ENCODE data around the gene CNTNAP2. TPM values are rescaled to one million over a fixed set of nuclear protein-coding genes. Genes with fewer than 3 reads are reported as not detected.

Gene CNTNAP2
- total RNA-seq, 1 experiment from 2014 or later, result 64.5 TPM

GRCh38 chr7:146366938-146367337 is 250.3 kb downstream of the CNTNAP2 start:
- no peak overlapping the region for H4K91ac ChIP-seq (ENCODE audit: insufficient read length, low read depth, low read length)
- H3K9ac ChIP-seq (ENCODE audit: extremely low read depth, insufficient read length, low read length), result no peak overlapping the region
- H2BK120ac ChIP-seq (ENCODE audit: low read depth, low read length, poor library complexity, severe bottlenecking), result no peak overlapping the region
- no peak overlapping the region for H2BK5ac ChIP-seq (ENCODE audit: insufficient read length, low read length)
- H4K20me1 ChIP-seq (ENCODE audit: control insufficient read depth, insufficient read depth, insufficient read length), result no peaks in the 10 kb centered on the region
- WGBS (ENCODE audit: extremely low coverage, insufficient read length, low lambda C conversion rate), result no CpG with 5 or more reads among the region's 2 CpGs
- no peaks in the 10 kb centered on the region for H3K23me2 ChIP-seq (ENCODE audit: insufficient read length, low read depth, low read length, poor library complexity, severe bottlenecking)
- no peak overlapping the region for H4K5ac ChIP-seq (ENCODE audit: insufficient read length, low read depth, low read length)
- no peak overlapping the region for H3K23ac ChIP-seq (ENCODE audit: insufficient read length, low read depth, low read length)
- H3K27me3 ChIP-seq (ENCODE audit: insufficient read depth, low read length), result no peaks in the 10 kb centered on the region
- H3K4me1 ChIP-seq (ENCODE audit: insufficient read depth, low read length), result no peaks in the 10 kb centered on the region
- Mint-ChIP-seq H3K27ac (no peak overlapping the region), H3K4me3 (no peak overlapping the region), H3K36me3 (ENCODE audit: insufficient read depth in 1 of 3, low read depth in 3 of 3) (no peaks in the 10 kb centered on the region), H3K27me3 (ENCODE audit: low read depth) (no peaks in the 10 kb centered on the region), H3K9me3 (no peaks in the 10 kb centered on the region), H3K4me1 (no peaks in the 10 kb centered on the region)
- H3K4me2 ChIP-seq (ENCODE audit: insufficient read depth, insufficient read length, low read length), result no peak overlapping the region
- no peak overlapping the region for H4K8ac ChIP-seq (replicated peaks; ENCODE audit: insufficient read length, low read depth, low read length)
- H3K4ac ChIP-seq (ENCODE audit: low read depth, low read length), result no peak overlapping the region
- no peak overlapping the region for H3K27ac ChIP-seq (ENCODE audit: insufficient read length, low read depth, low read length)
- H3K18ac ChIP-seq (ENCODE audit: insufficient read length, low read depth, low read length), result no peak overlapping the region
- TF ChIP-seq, protein P1, sequence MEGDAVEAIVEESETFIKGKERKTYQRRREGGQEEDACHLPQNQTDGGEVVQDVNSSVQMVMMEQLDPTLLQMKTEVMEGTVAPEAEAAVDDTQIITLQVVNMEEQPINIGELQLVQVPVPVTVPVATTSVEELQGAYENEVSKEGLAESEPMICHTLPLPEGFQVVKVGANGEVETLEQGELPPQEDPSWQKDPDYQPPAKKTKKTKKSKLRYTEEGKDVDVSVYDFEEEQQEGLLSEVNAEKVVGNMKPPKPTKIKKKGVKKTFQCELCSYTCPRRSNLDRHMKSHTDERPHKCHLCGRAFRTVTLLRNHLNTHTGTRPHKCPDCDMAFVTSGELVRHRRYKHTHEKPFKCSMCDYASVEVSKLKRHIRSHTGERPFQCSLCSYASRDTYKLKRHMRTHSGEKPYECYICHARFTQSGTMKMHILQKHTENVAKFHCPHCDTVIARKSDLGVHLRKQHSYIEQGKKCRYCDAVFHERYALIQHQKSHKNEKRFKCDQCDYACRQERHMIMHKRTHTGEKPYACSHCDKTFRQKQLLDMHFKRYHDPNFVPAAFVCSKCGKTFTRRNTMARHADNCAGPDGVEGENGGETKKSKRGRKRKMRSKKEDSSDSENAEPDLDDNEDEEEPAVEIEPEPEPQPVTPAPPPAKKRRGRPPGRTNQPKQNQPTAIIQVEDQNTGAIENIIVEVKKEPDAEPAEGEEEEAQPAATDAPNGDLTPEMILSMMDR (conservative IDR thresholded peaks at IDR 0.05), result no peak
- H3K79me1 ChIP-seq (ENCODE audit: insufficient read depth, low read depth, low read length, poor library complexity, severe bottlenecking), result no peaks in the 10 kb centered on the region
- H3K79me2 ChIP-seq (ENCODE audit: insufficient read depth, low read length), result no peaks in the 10 kb centered on the region
- no peak overlapping the region for H2BK12ac ChIP-seq (ENCODE audit: insufficient read length, low read depth, low read length)
- H2BK20ac ChIP-seq (ENCODE audit: low read depth, low read length, poor library complexity, severe bottlenecking), result no peak overlapping the region
- no peak overlapping the region for H3K14ac ChIP-seq (ENCODE audit: insufficient read depth, low read length)
- H3K9me3 ChIP-seq (ENCODE audit: control insufficient read depth, low read depth, low read length), result no peaks in the 10 kb centered on the region
- H2AK5ac ChIP-seq (ENCODE audit: insufficient read length, low read length), result no peak overlapping the region
- no peak overlapping the region for H3T11ph ChIP-seq (ENCODE audit: low read length)
- DNase-seq, result no peak
- no peak overlapping the region for H2BK15ac ChIP-seq (ENCODE audit: low read depth, low read length)
- no peak overlapping the region for H3K56ac ChIP-seq (ENCODE audit: insufficient read length, low read depth, low read length)
- no peak overlapping the region for H2AFZ ChIP-seq (ENCODE audit: low read length)
